Measurements from ENCODE around the gene CDKN1C.
"Not testable (repeated sequence)": the region's sequence is repeated elsewhere in the genome, so short reads cannot be mapped to it uniquely, and the experiment has no call there.

The CDKN1C gene

GRCh38 chr11:2913776-2914175 is 28.2 kb upstream of the CDKN1C start:
- Histone ChIP-seq H3K4me3 (ENCODE audit: low read length in 2 of 2) (no peak overlapping the region), H3K36me3 (ENCODE audit: control insufficient read depth in 2 of 2, insufficient read depth in 2 of 2, low read length in 2 of 2) (no peaks in the 10 kb centered on the region), H3K27me3 (ENCODE audit: control insufficient read depth in 1 of 2, insufficient read depth in 2 of 2, low read length in 2 of 2) (peaks cover under 1 to 7% of the 10 kb centered on the region in 2 donors), H3K4me1 (ENCODE audit: control insufficient read depth, insufficient read depth, low read length) (no peaks in the 10 kb centered on the region), H3K9me3 (ENCODE audit: control insufficient read depth in 2 of 2, low read length in 2 of 2) (no peaks in the 10 kb centered on the region), H3K9ac (ENCODE audit: low read length in 2 of 2) (no peak overlapping the region), H3K27ac (ENCODE audit: low read length) (no peak overlapping the region)

GRCh38 chr11:2913019-2913431 is 27.4 kb upstream of the CDKN1C start:
- Histone ChIP-seq H3K27me3 (ENCODE audit: control insufficient read depth in 1 of 2, insufficient read depth in 2 of 2, low read length in 2 of 2) (peaks cover 4 to 9% of the 10 kb centered on the region in 2 donors), H3K9me3 (ENCODE audit: control insufficient read depth in 2 of 2, low read length in 2 of 2) (no peaks in the 10 kb centered on the region), H3K27ac (ENCODE audit: low read length) (no peak overlapping the region), H3K36me3 (ENCODE audit: control insufficient read depth in 2 of 2, insufficient read depth in 2 of 2, low read length in 2 of 2) (no peaks in the 10 kb centered on the region), H3K4me1 (ENCODE audit: control insufficient read depth, insufficient read depth, low read length) (no peaks in the 10 kb centered on the region), H3K9ac (ENCODE audit: low read length in 2 of 2) (no peak overlapping the region), H3K4me3 (ENCODE audit: low read length in 2 of 2) (no peak overlapping the region)

GRCh38 chr11:2912498-2912897 is 26.9 kb upstream of the CDKN1C start:
- Histone ChIP-seq H3K9ac (ENCODE audit: low read length in 2 of 2) (no peak overlapping the region), H3K27ac (ENCODE audit: low read length) (no peak overlapping the region), H3K36me3 (ENCODE audit: control insufficient read depth in 2 of 2, insufficient read depth in 2 of 2, low read length in 2 of 2) (no peaks in the 10 kb centered on the region), H3K9me3 (ENCODE audit: control insufficient read depth in 2 of 2, low read length in 2 of 2) (no peaks in the 10 kb centered on the region), H3K4me3 (ENCODE audit: low read length in 2 of 2) (no peak overlapping the region), H3K4me1 (ENCODE audit: control insufficient read depth, insufficient read depth, low read length) (no peaks in the 10 kb centered on the region), H3K27me3 (ENCODE audit: control insufficient read depth in 1 of 2, insufficient read depth in 2 of 2, low read length in 2 of 2) (peaks cover 4 to 14% of the 10 kb centered on the region in 2 donors)

GRCh38 chr11:2911785-2912391 is 26.3 kb upstream of the CDKN1C start:
- Histone ChIP-seq H3K36me3 (ENCODE audit: control insufficient read depth in 2 of 2, insufficient read depth in 2 of 2, low read length in 2 of 2) (no peaks in the 10 kb centered on the region), H3K9ac (ENCODE audit: low read length in 2 of 2) (no peak overlapping the region), H3K9me3 (ENCODE audit: control insufficient read depth in 2 of 2, low read length in 2 of 2) (peaks cover 0 to 6% of the 10 kb centered on the region in 2 donors), H3K4me3 (ENCODE audit: low read length in 2 of 2) (no peak overlapping the region), H3K27me3 (ENCODE audit: control insufficient read depth in 1 of 2, insufficient read depth in 2 of 2, low read length in 2 of 2) (peaks cover 6 to 17% of the 10 kb centered on the region in 2 donors), H3K27ac (ENCODE audit: low read length) (no peak overlapping the region), H3K4me1 (ENCODE audit: control insufficient read depth, insufficient read depth, low read length) (no peaks in the 10 kb centered on the region)

- Histone ChIP-seq H3K27ac (ENCODE audit: low read length) (no peak overlapping the region), H3K4me1 (ENCODE audit: control insufficient read depth, insufficient read depth, low read length) (no peaks in the 10 kb centered on the region), H3K9ac (ENCODE audit: low read length in 2 of 2) (no peak overlapping the region)
Measured at GRCh38 chr11:2911088-2911784, 25.7 kb upstream of the CDKN1C start.

GRCh38 chr11:2910401-2910955 is 24.9 kb upstream of the CDKN1C start:
- no peak overlapping the region for H3K9ac ChIP-seq (ENCODE audit: low read length in 2 of 2)

More at GRCh38 chr11:2911088-2911784, 25.7 kb upstream of the CDKN1C start:
- peaks cover 0 to 7% of the 10 kb centered on the region in 2 donors for H3K9me3 ChIP-seq (ENCODE audit: control insufficient read depth in 2 of 2, low read length in 2 of 2)
- peaks cover 7 to 17% of the 10 kb centered on the region in 2 donors for H3K27me3 ChIP-seq (ENCODE audit: control insufficient read depth in 1 of 2, insufficient read depth in 2 of 2, low read length in 2 of 2)
- H3K4me3 ChIP-seq (ENCODE audit: low read length in 2 of 2) = no peak overlapping the region
- H3K36me3 ChIP-seq (ENCODE audit: control insufficient read depth in 2 of 2, insufficient read depth in 2 of 2, low read length in 2 of 2) = no peaks in the 10 kb centered on the region

GRCh38 chr11:2909133-2909902 is 23.7 kb upstream of the CDKN1C start:
- Histone ChIP-seq H3K9me3 (ENCODE audit: control insufficient read depth in 2 of 2, low read length in 2 of 2) (peaks cover 0 to 7% of the 10 kb centered on the region in 2 donors), H3K9ac (ENCODE audit: low read length in 2 of 2) (no peak overlapping the region), H3K4me3 (ENCODE audit: low read length in 2 of 2) (no peak overlapping the region), H3K27ac (ENCODE audit: low read length) (no peak overlapping the region), H3K36me3 (ENCODE audit: control insufficient read depth in 2 of 2, insufficient read depth in 2 of 2, low read length in 2 of 2) (no peaks in the 10 kb centered on the region), H3K4me1 (ENCODE audit: control insufficient read depth, insufficient read depth, low read length) (no peaks in the 10 kb centered on the region), H3K27me3 (ENCODE audit: control insufficient read depth in 1 of 2, insufficient read depth in 2 of 2, low read length in 2 of 2) (peaks cover 9 to 17% of the 10 kb centered on the region in 2 donors)

More at GRCh38 chr11:2910401-2910955, 24.9 kb upstream of the CDKN1C start:
- Histone ChIP-seq H3K27me3 (ENCODE audit: control insufficient read depth in 1 of 2, insufficient read depth in 2 of 2, low read length in 2 of 2) (peaks cover 7 to 17% of the 10 kb centered on the region in 2 donors), H3K9me3 (ENCODE audit: control insufficient read depth in 2 of 2, low read length in 2 of 2) (peaks cover 0 to 7% of the 10 kb centered on the region in 2 donors), H3K36me3 (ENCODE audit: control insufficient read depth in 2 of 2, insufficient read depth in 2 of 2, low read length in 2 of 2) (no peaks in the 10 kb centered on the region), H3K27ac (ENCODE audit: low read length) (no peak overlapping the region), H3K4me3 (ENCODE audit: low read length in 2 of 2) (no peak overlapping the region), H3K4me1 (ENCODE audit: control insufficient read depth, insufficient read depth, low read length) (no peaks in the 10 kb centered on the region)

GRCh38 chr11:2908130-2908529 is 22.6 kb upstream of the CDKN1C start:
- Histone ChIP-seq H3K36me3 (ENCODE audit: control insufficient read depth in 2 of 2, insufficient read depth in 2 of 2, low read length in 2 of 2) (no peaks in the 10 kb centered on the region), H3K9me3 (ENCODE audit: control insufficient read depth in 2 of 2, low read length in 2 of 2) (peaks cover 0 to 7% of the 10 kb centered on the region in 2 donors), H3K27me3 (ENCODE audit: control insufficient read depth in 1 of 2, insufficient read depth in 2 of 2, low read length in 2 of 2) (peaks cover 9 to 17% of the 10 kb centered on the region in 2 donors), H3K27ac (ENCODE audit: low read length) (no peak overlapping the region), H3K4me3 (ENCODE audit: low read length in 2 of 2) (no peak overlapping the region), H3K4me1 (ENCODE audit: control insufficient read depth, insufficient read depth, low read length) (no peaks in the 10 kb centered on the region), H3K9ac (ENCODE audit: low read length in 2 of 2) (no peak overlapping the region)

GRCh38 chr11:2905299-2905698 is 19.7 kb upstream of the CDKN1C start:
- H3K36me3 ChIP-seq (ENCODE audit: control insufficient read depth in 2 of 2, insufficient read depth in 2 of 2, low read length in 2 of 2); H3K9me3 ChIP-seq (ENCODE audit: control insufficient read depth in 2 of 2, low read length in 2 of 2); H3K4me3 ChIP-seq (ENCODE audit: low read length in 2 of 2); H3K9ac ChIP-seq (ENCODE audit: low read length in 2 of 2); H3K27ac ChIP-seq (ENCODE audit: low read length): not testable (repeated sequence)
- H3K4me1 ChIP-seq (ENCODE audit: control insufficient read depth, insufficient read depth, low read length) = peaks cover 19% of the 10 kb centered on the region
- peaks cover 9 to 17% of the 10 kb centered on the region in 2 donors for H3K27me3 ChIP-seq (ENCODE audit: control insufficient read depth in 1 of 2, insufficient read depth in 2 of 2, low read length in 2 of 2)

- H3K36me3 ChIP-seq (ENCODE audit: control insufficient read depth in 2 of 2, insufficient read depth in 2 of 2, low read length in 2 of 2) = no peaks in the 10 kb centered on the region
- H3K27me3 ChIP-seq (ENCODE audit: control insufficient read depth in 1 of 2, insufficient read depth in 2 of 2, low read length in 2 of 2) = peaks cover 9 to 14% of the 10 kb centered on the region in 2 donors
- H3K9ac ChIP-seq (ENCODE audit: low read length in 2 of 2) = no peak overlapping the region
- no peak overlapping the region for H3K4me3 ChIP-seq (ENCODE audit: low read length in 2 of 2)
- H3K27ac ChIP-seq (ENCODE audit: low read length) = no peak overlapping the region
- H3K4me1 ChIP-seq (ENCODE audit: control insufficient read depth, insufficient read depth, low read length) = peaks cover 23% of the 10 kb centered on the region
- H3K9me3 ChIP-seq (ENCODE audit: control insufficient read depth in 2 of 2, low read length in 2 of 2) = peaks cover 0 to 7% of the 10 kb centered on the region in 2 donors
Measured at GRCh38 chr11:2904153-2905052, 18.8 kb upstream of the CDKN1C start.

Measured in stomach smooth muscle (tissue), 2 donors.